Vagina (tissue), 2 donors: Measurements from ENCODE around the gene B4GALT2.

ENCODE experiments used
- CTCF ChIP-seq, 3 experiments: fragments of 450-650 bp in 2 of 3; fragments of 200-600 bp in 1 of 3; sonication (generic) in 1 of 3; IDR thresholded peaks; one replicate each; pipeline ENCODE4 v1.5.1; 2017 to 2019; ENCODE audit warnings: antibody characterized with exemption in 3 of 3, mild to moderate bottlenecking in 2 of 3, moderate library complexity in 2 of 3
- POLR2A ChIP-seq, 2 donors: fragments of 450-650 bp; IDR thresholded peaks; one replicate each; pipeline ENCODE4 v1.6.1; 2017; ENCODE audit warnings: antibody characterized with exemption in 2 of 2, mild to moderate bottlenecking in 2 of 2, moderate library complexity in 2 of 2

- no peak for TF ChIP-seq POLR2A (IDR thresholded peaks at IDR 0.05)
- TF ChIP-seq CTCF (IDR thresholded peaks at IDR 0.05) = no peak
Measured at GRCh38 chr1:43958351-43959255, 20.4 kb upstream of the B4GALT2 start.
